RKO (cell line): ENCODE data around the gene BARHL2.

ENCODE experiments used
- DNase-seq: peaks from one replicate; pipeline ENCODE4 v3.0.0-alpha.2; 2016; ENCODE audit warnings: low spot score

Gene BARHL2

DNA sequence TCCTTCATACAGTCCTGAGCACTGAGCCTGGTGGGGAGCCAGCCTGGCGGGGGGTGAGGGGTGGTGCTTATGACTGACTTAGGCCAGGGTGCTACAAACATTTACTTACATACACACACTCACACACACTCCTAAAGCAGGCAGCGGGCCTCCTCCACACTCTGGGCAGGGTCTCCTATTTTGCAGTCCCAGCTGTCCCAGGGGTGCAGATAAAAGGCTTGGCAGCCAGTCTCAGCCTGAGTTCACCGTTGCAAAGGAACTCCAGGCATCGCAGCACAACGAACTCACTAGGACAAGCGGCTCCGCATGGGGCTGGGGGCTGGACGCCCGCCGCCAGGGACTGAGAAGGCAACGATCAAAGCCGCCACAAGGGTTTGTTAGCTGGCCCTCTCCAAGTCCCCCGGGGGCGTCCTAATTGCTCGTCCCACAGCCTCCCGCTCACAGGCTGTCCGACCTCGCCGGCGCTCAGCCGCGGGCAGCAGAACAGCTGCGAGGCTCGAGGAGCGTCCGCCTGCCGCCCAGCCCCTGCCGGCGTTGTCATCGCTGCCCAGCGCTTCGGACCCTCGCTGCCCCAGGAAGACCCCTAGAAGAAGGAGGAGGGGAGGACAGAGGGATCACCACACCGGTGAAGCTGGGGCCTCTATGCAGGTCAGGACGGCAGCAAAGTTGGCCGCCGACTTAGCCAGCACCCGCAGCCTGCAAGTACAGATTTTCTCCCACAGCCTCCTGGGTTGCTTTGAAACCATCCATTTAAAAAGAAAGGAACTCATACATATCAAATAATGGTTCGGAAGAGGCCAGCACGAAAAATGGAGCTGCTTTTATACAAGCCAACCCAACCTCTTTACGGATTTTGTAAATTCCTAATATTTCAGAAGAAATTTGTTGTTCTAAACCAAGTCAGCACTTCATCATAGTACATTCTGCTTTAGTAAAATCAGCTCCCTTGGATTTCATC, 6.2 kb downstream of the BARHL2 start:
- no peak for DNase-seq

DNA sequence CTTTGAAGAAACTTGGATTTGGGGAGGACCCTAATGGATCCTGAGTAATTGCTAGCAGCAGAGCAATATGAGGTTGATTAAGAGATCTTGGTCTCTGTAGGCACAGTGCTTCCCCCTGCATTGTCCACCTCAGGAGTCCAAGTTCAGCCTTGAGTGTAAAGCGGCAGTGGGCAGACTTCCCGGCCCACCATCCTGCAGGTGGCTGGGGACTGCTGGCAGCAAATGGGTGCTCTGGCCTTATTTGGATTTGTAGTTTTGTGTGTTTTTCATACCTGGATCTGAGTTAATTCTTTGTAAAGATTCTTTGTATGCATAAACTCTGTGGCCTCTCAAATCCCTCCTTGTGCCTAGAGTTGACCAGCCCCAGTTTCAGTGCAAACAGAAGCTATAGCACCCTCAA, 7.6 kb downstream of the BARHL2 start:
- DNase-seq: no peak

DNA sequence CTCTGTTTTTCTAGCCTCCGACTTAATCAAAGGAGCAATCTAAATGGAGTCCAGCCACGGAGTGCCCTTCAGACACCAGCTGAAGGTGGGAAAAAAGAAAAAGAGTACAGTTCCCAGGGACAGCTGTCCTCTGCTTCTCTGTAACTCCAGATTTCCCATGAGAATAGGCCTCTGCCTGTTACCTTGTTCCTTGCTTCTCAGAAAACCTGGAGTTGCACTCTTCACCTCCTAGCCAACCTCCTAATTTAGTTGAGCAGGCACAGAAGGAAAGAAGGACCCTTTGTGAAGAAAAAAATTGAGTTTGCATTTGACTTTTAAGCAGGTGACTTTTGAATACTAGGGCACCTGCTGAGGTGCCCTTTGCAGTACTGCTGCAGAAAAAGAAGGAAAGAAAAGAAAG, 8.3 kb downstream of the BARHL2 start:
- no peak for DNase-seq

DNA sequence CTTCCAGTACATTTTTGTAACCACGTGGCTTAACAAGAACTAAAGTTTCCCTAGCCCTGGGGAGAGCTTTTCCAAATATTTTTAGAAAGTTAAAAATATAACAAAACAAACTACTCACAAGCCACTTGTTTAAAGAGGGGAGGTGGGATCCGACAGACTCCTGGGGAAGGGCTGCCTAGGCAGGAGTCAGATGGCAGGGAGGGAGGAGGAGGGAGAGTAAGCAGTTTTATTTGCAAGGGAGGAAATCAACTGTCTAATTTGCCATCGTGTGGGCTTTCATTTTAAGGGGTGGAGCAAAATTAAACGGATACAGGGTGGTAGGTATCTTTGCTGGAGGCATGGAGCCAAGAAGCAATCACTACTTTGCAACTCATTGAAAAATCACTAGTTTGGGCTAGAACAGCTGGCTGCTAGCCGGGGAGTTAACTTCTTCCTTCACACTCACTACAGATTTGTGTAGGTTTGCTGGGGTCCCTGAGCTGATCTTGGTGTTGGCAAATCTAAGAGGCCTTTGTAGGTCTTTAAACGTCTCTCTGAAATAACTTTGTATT, 8.8 kb downstream of the BARHL2 start:
- DNase-seq: no peak

DNA sequence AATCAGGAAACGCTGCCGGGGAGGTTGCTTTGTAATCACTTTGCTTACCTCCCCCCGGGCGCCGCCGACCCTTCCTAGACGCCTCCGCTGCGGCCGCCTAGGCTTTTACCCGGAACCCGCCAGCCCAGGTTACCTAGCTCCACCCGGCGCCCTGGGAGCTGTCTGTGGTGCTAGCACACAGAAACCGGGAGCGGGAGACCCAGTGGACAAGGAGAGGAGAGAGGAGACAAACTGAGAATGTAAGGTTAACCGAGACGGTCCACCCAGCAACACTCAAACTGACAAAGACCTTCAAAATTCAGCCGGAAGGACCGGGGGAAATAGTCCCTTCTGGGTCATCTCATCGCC, 9.8 kb downstream of the BARHL2 start:
- DNase-seq: no peak

DNA sequence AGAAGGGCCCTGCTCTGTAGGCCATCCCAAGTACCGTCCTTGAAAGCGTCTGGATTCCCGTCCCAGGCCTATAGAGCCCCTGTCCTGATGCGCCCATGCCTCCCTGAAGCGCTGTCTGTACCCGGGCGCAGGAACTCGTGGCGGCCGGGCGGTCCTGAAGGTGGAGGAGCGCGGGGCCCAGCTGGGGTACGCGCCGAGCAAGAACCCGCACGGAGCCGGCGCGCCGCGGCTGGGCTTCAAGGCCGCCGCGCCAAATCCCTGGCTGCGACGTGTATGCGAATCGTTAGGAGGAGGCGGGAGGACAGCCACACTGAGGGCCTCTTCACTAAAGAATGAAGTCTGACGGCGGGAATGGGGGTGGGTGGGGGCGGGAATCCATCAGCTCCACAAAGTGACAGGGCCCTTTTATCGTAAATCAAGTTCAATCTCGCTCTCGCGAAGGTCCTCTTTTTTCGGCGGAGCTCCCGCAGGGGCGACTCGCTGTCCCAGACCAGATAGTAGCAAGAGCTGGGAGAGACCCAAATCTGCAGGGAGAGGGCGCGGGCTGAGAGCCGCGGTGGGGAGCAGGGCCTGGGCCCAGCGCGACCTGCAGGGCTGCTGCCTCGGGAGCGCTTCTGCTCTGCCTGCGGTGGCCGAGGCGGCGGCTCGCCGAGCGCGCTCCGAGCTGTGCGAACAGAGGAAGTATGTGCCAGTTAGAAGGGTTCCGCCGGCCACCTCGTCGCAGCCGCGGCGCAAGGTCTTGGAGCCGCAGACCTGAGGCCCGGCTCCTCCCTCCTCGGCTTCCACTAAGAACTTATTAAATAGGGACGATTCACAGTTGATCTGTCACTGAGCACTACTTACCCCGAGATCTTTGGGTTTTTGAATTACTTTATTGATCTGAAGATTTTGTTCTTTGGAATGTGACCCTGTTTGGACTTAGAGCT, 10.4 kb downstream of the BARHL2 start:
- no peak for DNase-seq

DNA sequence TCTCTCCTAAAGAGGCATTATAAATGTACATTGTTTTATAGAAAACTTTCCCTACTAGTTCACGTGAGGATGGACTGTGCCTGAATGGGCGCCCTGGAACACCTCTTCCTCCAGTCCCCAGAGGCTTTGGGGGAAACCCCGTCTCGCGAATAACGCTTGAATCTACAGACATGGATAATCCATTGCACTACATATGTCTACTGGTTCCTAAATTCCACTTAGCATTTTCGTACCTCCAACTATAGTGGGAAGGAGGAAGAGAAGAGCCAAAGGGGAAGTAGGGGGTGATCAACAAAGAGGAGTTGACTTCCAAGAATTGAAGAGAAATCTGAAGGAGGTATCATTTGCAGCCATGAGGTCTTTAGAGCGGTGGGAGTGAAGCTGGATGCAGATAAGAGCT, 11.1 kb downstream of the BARHL2 start:
- no peak for DNase-seq

DNA sequence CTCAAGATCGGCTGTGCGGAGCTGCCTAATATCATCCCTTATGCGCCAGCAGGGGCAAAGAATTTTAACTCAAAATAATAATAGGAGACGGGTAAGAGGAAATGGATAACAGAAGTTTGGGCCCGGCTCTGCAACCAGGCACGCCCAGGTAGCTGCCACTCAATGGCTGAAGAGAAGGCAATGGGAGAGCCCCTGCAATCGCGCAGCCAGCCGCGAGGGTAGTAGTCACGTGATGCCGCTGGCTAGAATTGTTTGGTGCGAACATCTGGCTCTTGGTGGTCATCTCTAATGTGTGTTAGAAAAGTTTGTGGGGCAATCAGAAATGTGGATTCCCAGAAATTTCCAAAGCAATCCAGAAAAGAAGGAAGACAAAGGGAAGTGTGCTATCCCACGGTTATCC, 12.3 kb downstream of the BARHL2 start:
- DNase-seq: no peak

DNA sequence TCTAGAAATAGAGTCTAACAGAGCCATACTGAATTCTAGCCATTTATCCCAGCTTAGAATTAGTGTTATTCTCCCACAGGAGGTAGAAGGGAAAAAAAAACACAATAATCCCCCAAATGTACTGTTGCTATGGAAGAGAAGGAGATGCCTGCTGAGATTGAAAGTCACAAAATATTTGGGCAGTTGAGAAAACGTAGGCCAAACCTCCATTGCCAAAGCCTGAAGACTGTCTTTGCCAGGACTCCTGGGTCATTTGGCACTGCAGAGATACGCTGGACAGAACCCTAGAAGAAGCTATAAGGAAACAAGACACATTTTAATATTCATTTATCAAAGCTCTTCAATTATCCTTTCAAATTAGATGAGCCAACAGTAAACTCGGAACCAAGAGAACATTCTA, 22.3 kb downstream of the BARHL2 start:
- no peak for DNase-seq

DNA sequence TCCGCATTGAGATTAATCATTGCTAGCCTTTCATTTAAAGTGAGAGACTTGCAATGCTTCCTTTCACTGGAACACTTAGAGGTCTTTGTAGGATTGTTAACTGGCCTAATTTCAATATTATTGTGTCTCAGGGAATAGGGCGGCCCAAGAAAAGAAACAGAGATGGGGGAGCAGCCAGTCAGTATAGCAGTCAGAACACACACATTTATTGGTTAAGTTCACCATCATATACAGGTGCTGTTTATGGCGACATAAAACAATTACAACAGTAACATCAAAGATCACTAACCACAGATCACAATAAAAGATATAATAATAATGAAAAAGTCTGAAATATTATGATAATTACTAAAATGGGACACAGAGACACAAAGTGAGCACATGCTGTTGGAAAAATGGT, 29.4 kb downstream of the BARHL2 start:
- no peak for DNase-seq

DNA sequence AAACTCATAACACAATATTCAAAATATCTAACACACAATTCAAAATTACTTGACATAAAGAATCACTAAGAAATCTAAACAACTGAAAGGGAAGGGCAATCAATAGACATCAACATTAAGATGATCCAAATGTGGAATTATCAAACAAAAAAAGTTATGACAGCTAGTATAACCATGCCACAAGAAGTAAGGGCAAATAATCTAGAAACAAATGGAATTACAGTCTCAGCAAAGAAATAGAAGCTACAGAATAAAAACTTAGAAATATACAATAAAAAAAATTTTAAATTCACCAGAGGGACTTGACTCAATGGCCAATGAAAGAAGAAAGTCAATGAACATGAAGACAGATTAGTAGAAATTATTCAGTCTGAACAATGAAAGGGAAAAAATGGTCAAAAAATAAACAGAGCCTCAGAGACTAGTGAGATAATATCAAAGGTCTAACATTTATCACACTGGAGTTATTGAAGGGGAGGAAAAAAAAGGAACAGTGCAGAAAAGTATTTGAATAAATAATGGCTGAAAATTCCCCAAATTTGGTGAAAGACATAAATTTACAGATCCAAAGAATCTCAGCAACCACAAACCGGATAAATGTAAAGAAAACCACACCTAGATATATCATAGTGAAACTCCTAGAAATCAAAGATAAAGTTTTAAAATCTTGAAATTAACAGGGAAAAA, 41.8 kb downstream of the BARHL2 start:
- DNase-seq: no peak

DNA sequence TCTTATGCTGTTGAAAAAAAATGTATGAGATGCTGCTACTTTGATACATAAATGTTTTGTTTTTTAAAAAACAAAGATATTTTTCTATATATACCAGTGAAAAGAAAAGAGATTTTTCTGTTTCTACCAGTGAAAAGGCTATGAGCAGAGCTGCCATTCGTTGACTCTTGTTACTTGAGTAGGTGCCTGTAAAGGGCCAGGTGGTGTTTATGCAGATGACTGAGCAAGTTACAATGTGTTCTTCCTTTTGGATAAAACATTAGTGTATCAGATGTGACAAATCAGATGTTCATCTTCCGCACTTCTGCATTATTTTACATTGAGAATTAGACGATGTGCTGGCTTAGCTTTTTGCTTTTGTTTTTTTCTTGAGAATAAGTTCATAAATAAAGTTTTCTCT, 45.4 kb downstream of the BARHL2 start:
- DNase-seq: no peak

DNA sequence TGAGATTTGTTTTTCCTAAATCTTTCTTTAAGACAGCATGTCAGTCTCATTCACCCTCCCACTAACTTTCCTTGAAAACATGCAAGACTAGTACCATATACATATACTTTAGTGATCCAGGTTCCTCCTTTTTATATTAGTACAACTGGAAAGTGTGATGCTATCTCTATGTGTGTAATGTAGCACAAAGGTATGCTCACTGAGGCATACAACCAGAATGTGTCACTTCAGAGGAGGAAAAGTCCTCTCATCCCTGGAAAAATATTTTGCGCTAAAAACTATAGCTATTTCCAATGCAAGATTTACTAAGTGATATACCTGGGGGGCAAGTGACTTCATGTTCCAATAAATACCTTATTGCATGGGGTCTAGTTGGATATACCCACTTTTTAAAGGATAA, 45.9 kb downstream of the BARHL2 start:
- no peak for DNase-seq
